HepG2 (cell line): Measurements from ENCODE around the gene SLC38A9. TPM values are rescaled to one million over a fixed set of nuclear protein-coding genes. Genes with fewer than 3 reads are reported as not detected.

Source experiments
- ATAC-seq: fragments of 200-7000 bp; cut with Tn5 transposase; 3 replicates; pipeline ENCODE4 v1.9.1; 2020; ENCODE audit warnings: mild to moderate bottlenecking, moderate library complexity
- BruUV-seq: library from RNA; stranded (reverse); fragments of 400-500 nt; replicated peaks from 2 replicates; lab custom pipeline; 2021; lab: Mats Ljungman, UMichigan
- CTCF ChIA-PET: fragments of 300-600 bp; formaldehyde crosslinking; extraction: SDS; loops from one replicate; lab custom pipeline; 2021; ENCODE audit warnings: low total read pairs, inconsistent platforms, low intra/inter-chr PET ratio; lab: Yijun Ruan, JAX
- POLR2A ChIA-PET: fragments of 350-600 bp; sonication (Branson Sonifier 250); formaldehyde crosslinking; loops from one replicate; lab custom pipeline; 2020; ENCODE audit warnings: antibody characterized with exemption, inconsistent platforms; lab: Yijun Ruan, JAX
- DNase-seq: peaks from one replicate; pipeline ENCODE4 v3.0.0-alpha.2; 2015; ENCODE audit warnings: low spot score
- FAIRE-seq: peaks from 3 replicates; lab custom pipeline; 2011; peaks lifted over from hg19 to GRCh38; lab: Jason Lieb, UNC
- H2AFZ ChIP-seq: one replicate; pipeline ENCODE4 v1.6.1; 2011; ENCODE audit warnings: low read length, inconsistent platforms
- H3K27ac ChIP-seq: fragments of 300-600 bp; 3 replicates; pipeline ENCODE4 v1.8.0; 2011; ENCODE audit warnings: mixed run types, mild to moderate bottlenecking, mixed read lengths, low read length, inconsistent platforms; ENCODE audit not compliant: insufficient read depth; ENCODE audit errors: extremely low read length
- H3K27me3 ChIP-seq, 2 experiments: fragments of 200-600 bp in 1 of 2; 2 replicates in 1 of 2; 3 replicates in 1 of 2; pipeline versions ENCODE4 v1.6.0 to v1.8.0; 2011; ENCODE audit warnings: low read length in 2 of 2, mild to moderate bottlenecking in 2 of 2, moderate library complexity in 2 of 2, inconsistent platforms in 1 of 2; ENCODE audit not compliant: insufficient read depth in 2 of 2, control insufficient read depth in 1 of 2
- H3K36me3 ChIP-seq, 2 experiments: fragments of 200-600 bp in 1 of 2; replicated peaks in 1 of 2; 2 replicates in 1 of 2; 3 replicates in 1 of 2; pipeline versions ENCODE4 v1.5.1 to v1.8.0; 2011; ENCODE audit warnings: low read length in 2 of 2, inconsistent platforms in 1 of 2; ENCODE audit not compliant: insufficient read depth in 2 of 2, control insufficient read depth in 1 of 2
- H3K4me1 ChIP-seq: 2 replicates; pipeline ENCODE4 v1.5.1; 2012; ENCODE audit warnings: low read length, inconsistent platforms; ENCODE audit not compliant: insufficient read depth
- H3K4me2 ChIP-seq: 2 replicates; pipeline ENCODE4 v1.6.0; 2011; ENCODE audit warnings: low read depth, low read length, inconsistent platforms
- H3K4me3 ChIP-seq, 3 experiments: fragments of 200-600 bp in 1 of 3; sonication (generic), shearing (Covaris generic) in 1 of 3; replicated peaks in 1 of 3; 2 replicates each; pipeline ENCODE4 v1.5.1; 2011 to 2016; ENCODE audit warnings: low read length in 3 of 3, inconsistent platforms in 2 of 3, low read depth in 2 of 3, mild to moderate bottlenecking in 2 of 3, control low read depth in 1 of 3, mixed read lengths in 1 of 3; ENCODE audit not compliant: insufficient read depth in 1 of 3
- H3K79me2 ChIP-seq: one replicate; pipeline ENCODE4 v1.6.1; 2011; ENCODE audit warnings: low read length, inconsistent platforms; ENCODE audit not compliant: insufficient read depth
- H3K9ac ChIP-seq: 2 replicates; pipeline ENCODE4 v1.6.0; 2011; ENCODE audit warnings: mild to moderate bottlenecking, low read depth, low read length, inconsistent platforms; ENCODE audit not compliant: insufficient read depth
- H3K9me3 ChIP-seq: 2 replicates; pipeline ENCODE4 v1.5.1; 2012; ENCODE audit warnings: mild to moderate bottlenecking, low read length
- H4K20me1 ChIP-seq: 2 replicates; pipeline ENCODE4 v1.6.0; 2011; ENCODE audit warnings: inconsistent platforms, mild to moderate bottlenecking, low read length, moderate library complexity; ENCODE audit not compliant: insufficient read depth
- DBP ChIP-seq: sonication (generic); formaldehyde crosslinking; IDR thresholded peaks from 2 replicates; pipeline ENCODE4 v1.4.0; 2020; ENCODE audit warnings: missing genetic modification reagents; ENCODE audit errors: not compliant biosample characterization
- DDIT3 ChIP-seq: sonication (generic); formaldehyde crosslinking; IDR thresholded peaks from 2 replicates; pipeline ENCODE4 v1.4.0; 2020; ENCODE audit warnings: mild to moderate bottlenecking, missing genetic modification reagents
- DPF2 ChIP-seq: sonication (generic); formaldehyde crosslinking; IDR thresholded peaks from 2 replicates; pipeline ENCODE4 v1.4.0; 2020; ENCODE audit warnings: mild to moderate bottlenecking, low read depth, missing genetic modification reagents, borderline replicate concordance
- FOXC1 ChIP-seq: sonication (generic); formaldehyde crosslinking; IDR thresholded peaks from 2 replicates; pipeline ENCODE4 v1.8.0; 2022; ENCODE audit warnings: mild to moderate bottlenecking, missing genetic modification reagents, borderline replicate concordance
- PAX8 ChIP-seq: sonication (generic); formaldehyde crosslinking; IDR thresholded peaks from 2 replicates; pipeline ENCODE4 v1.8.0; 2022; ENCODE audit warnings: mild to moderate bottlenecking, missing genetic modification reagents, borderline replicate concordance
- PLSCR1 ChIP-seq: sonication (generic); formaldehyde crosslinking; IDR thresholded peaks from 2 replicates; pipeline ENCODE4 v1.5.0; 2020; ENCODE audit warnings: missing genetic modification reagents, mild to moderate bottlenecking, borderline replicate concordance
- PTBP1 ChIP-seq: fragments of 200-400 bp; formaldehyde crosslinking; IDR thresholded peaks from 2 replicates; pipeline ENCODE4 v1.6.1; 2018; ENCODE audit warnings: low read length, low read depth; ENCODE audit not compliant: poor library complexity, severe bottlenecking
- STAT5B ChIP-seq: sonication (generic); formaldehyde crosslinking; IDR thresholded peaks from 2 replicates; pipeline ENCODE4 v1.4.0; 2020; ENCODE audit warnings: missing genetic modification reagents
- TOPORS ChIP-seq: sonication (generic); formaldehyde crosslinking; IDR thresholded peaks from 2 replicates; pipeline ENCODE4 v1.8.0; 2023; ENCODE audit warnings: mild to moderate bottlenecking, missing genetic modification reagents
- ZBTB7B ChIP-seq: sonication (generic); formaldehyde crosslinking; IDR thresholded peaks from 2 replicates; pipeline ENCODE4 v1.4.0; 2020; ENCODE audit warnings: missing genetic modification reagents
- ZBTB8A ChIP-seq: sonication (generic); formaldehyde crosslinking; IDR thresholded peaks from 2 replicates; pipeline ENCODE4 v1.4.0; 2020; ENCODE audit warnings: mild to moderate bottlenecking, low read depth, missing genetic modification reagents, borderline replicate concordance
- ZMAT5 ChIP-seq: sonication (generic); formaldehyde crosslinking; IDR thresholded peaks from 2 replicates; pipeline ENCODE4 v1.5.0; 2020; ENCODE audit warnings: mild to moderate bottlenecking, low read depth, missing genetic modification reagents, borderline replicate concordance
- ZNF275 ChIP-seq: sonication (generic); formaldehyde crosslinking; IDR thresholded peaks from 2 replicates; pipeline ENCODE4 v1.8.0; 2022; ENCODE audit warnings: missing genetic modification reagents, mild to moderate bottlenecking, inconsistent platforms, borderline replicate concordance
- ZNF335 ChIP-seq: sonication (generic); formaldehyde crosslinking; IDR thresholded peaks from 2 replicates; pipeline ENCODE4 v1.4.0; 2020; ENCODE audit warnings: missing genetic modification reagents
- ZNF598 ChIP-seq: sonication (generic); formaldehyde crosslinking; IDR thresholded peaks from 2 replicates; pipeline ENCODE4 v1.5.1; 2020; ENCODE audit warnings: mild to moderate bottlenecking, missing genetic modification reagents, borderline replicate concordance
- ZUFSP ChIP-seq: sonication (generic); formaldehyde crosslinking; IDR thresholded peaks from 2 replicates; pipeline ENCODE4 v1.9.0; 2021; ENCODE audit warnings: missing genetic modification reagents, mild to moderate bottlenecking, borderline replicate concordance
- WGBS: methylation state at CpG from one replicate; pipeline ENCODE4 v1.1.6; 2017; ENCODE audit warnings: low lambda C conversion rate; 5-methylcytosine and 5-hydroxymethylcytosine counted together
- in situ Hi-C: cut with HindIII; loops from 2 replicates; pipeline ENCODE4 v1.10.0; 2017; ENCODE audit warnings: low pct_unique_long_range_greater_than_20kb; ENCODE audit not compliant: extremely low pct_ligation_motif_present
- intact Hi-C: fragments of 100-400 bp; cut with micrococcal nuclease; formaldehyde crosslinking; loops from one replicate; pipeline ENCODE4 v1.10.0; 2022; ENCODE audit not compliant: unreplicated experiment
- polyA plus RNA-seq, 8 experiments: library from polyadenylated mRNA; depleted of rRNA in 3 of 8; stranded (reverse) in 7 of 8; unstranded in 1 of 8; fragments of >200 nt; fragmentation: Illumina TruSeq in 4 of 8; extraction: Trizol in 4 of 8; gene quantifications; 2 replicates each; pipeline versions ENCODE4 v1.2.1 to v1.2.3, GENCODE V29; 2011 to 2016; ENCODE audit warnings: low read depth in 4 of 8, missing spikeins in 1 of 8, mixed read lengths in 1 of 8; ENCODE audit not compliant: insufficient read depth in 1 of 8
- total RNA-seq, 5 experiments: library from RNA; depleted of rRNA; stranded (reverse); fragments of >200 nt; fragmentation: Illumina TruSeq; extraction: Trizol; gene quantifications; 2 replicates each; pipeline ENCODE4 v1.2.3, GENCODE V29; 2016; ENCODE audit warnings: low read depth in 1 of 5

SLC38A9 gene
- total and polyA plus RNA-seq, 2 of the 13 experiments (the other 11 are each of a cell fraction or from before 2014, with no cell fraction given), result 19.3 to 36.0 TPM

GRCh38 chr5:55734658-55735057 is 22.5 kb upstream of the SLC38A9 start:
- H3K4me1 ChIP-seq, result no peaks in the 10 kb centered on the region
- H3K79me2 ChIP-seq, result no peaks in the 10 kb centered on the region
- intact Hi-C loops, result no loop called here
- H4K20me1 ChIP-seq, result no peaks in the 10 kb centered on the region
- no peak overlapping the region for H3K9ac ChIP-seq
- H3K27ac ChIP-seq, result no peak overlapping the region
- DNase-seq, result no peak
- WGBS, result 0% methylated on average over 1 of the region's 1 CpG
- H2AFZ ChIP-seq, result no peak overlapping the region
- ATAC-seq, result no peak
- H3K27me3 ChIP-seq, result no peaks in the 10 kb centered on the region; a peak in 1 of 5 replicates
- H3K4me3 ChIP-seq, result no peak overlapping the region
- POLR2A ChIA-PET, result no interaction called here
- TF ChIP-seq FOXC1 (CRISPR knock-in tag), result no peak
- TF ChIP-seq ZNF335 (CRISPR knock-in tag), result no peak
- no peak for TF ChIP-seq DDIT3 (CRISPR knock-in tag)
- no peak for TF ChIP-seq DPF2 (CRISPR knock-in tag)
- TF ChIP-seq PTBP1, result no peak
- no peak for TF ChIP-seq DBP
- no peak for TF ChIP-seq ZNF275 (CRISPR knock-in tag)
- TF ChIP-seq PLSCR1, result no peak
- no peak for TF ChIP-seq ZMAT5 (CRISPR knock-in tag)
- no peak for TF ChIP-seq TOPORS (CRISPR knock-in tag)
- no peak for TF ChIP-seq ZUFSP
- TF ChIP-seq ZBTB7B (CRISPR knock-in tag), result no peak
- TF ChIP-seq ZNF598, result no peak
- no peak for TF ChIP-seq PAX8
- no peak for TF ChIP-seq STAT5B
- no peak for TF ChIP-seq ZBTB8A (CRISPR knock-in tag)
- TF ChIP-seq, all 625 proteins: peak for 0
- Histone ChIP-seq H3K9me3 (no peaks in the 10 kb centered on the region), H3K36me3 (no peaks in the 10 kb centered on the region), H3K4me2 (no peak overlapping the region)
- in situ Hi-C loops, result no loop called here
- FAIRE-seq, result no peak
- CTCF ChIA-PET, result no interaction called here
- no TSS peak for BruUV-seq
